Measurements from ENCODE around the gene PRKCA. TPM values are rescaled to one million over a fixed set of nuclear protein-coding genes. Genes with fewer than 3 reads are reported as not detected.

The PRKCA gene
- total RNA-seq, 4 donors from 2014 or later: 9.0 to 76.1 (median 15.1) TPM

- no peaks in the 10 kb centered on the region for H3K9me3 ChIP-seq
- intact Hi-C loops (cut with DNase I; ENCODE audit: low total_unique reads): no loop called here
- H3K4me1 ChIP-seq: no peaks in the 10 kb centered on the region
- H3K27me3 ChIP-seq: no peaks in the 10 kb centered on the region
- no peak overlapping the region for H3K27ac ChIP-seq
- no peak overlapping the region for H3K4me3 ChIP-seq
- no peaks in the 10 kb centered on the region for H3K36me3 ChIP-seq
- no peak for DNase-seq
- TF ChIP-seq, protein P1, sequence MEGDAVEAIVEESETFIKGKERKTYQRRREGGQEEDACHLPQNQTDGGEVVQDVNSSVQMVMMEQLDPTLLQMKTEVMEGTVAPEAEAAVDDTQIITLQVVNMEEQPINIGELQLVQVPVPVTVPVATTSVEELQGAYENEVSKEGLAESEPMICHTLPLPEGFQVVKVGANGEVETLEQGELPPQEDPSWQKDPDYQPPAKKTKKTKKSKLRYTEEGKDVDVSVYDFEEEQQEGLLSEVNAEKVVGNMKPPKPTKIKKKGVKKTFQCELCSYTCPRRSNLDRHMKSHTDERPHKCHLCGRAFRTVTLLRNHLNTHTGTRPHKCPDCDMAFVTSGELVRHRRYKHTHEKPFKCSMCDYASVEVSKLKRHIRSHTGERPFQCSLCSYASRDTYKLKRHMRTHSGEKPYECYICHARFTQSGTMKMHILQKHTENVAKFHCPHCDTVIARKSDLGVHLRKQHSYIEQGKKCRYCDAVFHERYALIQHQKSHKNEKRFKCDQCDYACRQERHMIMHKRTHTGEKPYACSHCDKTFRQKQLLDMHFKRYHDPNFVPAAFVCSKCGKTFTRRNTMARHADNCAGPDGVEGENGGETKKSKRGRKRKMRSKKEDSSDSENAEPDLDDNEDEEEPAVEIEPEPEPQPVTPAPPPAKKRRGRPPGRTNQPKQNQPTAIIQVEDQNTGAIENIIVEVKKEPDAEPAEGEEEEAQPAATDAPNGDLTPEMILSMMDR (IDR thresholded peaks at IDR 0.05): no peak
- TF ChIP-seq POLR2A (IDR thresholded peaks at IDR 0.05): no peak
These were observed 111.4 kb downstream of the PRKCA start for GRCh38 chr17:66413559-66414520.

- Histone ChIP-seq H3K27me3 (no peaks in the 10 kb centered on the region), H3K27ac (no peak overlapping the region), H3K4me3 (no peak overlapping the region), H3K9me3 (no peaks in the 10 kb centered on the region), H3K4me1 (no peaks in the 10 kb centered on the region), H3K36me3 (no peaks in the 10 kb centered on the region)
- TF ChIP-seq, protein P1 (IDR thresholded peaks at IDR 0.05): no peak
- TF ChIP-seq POLR2A (IDR thresholded peaks at IDR 0.05): no peak
- DNase-seq: no peak
- intact Hi-C loops (cut with DNase I; ENCODE audit: low total_unique reads): no loop called here
These were observed 112.3 kb downstream of the PRKCA start for GRCh38 chr17:66414561-66415175.

GRCh38 chr17:66415366-66416206 is 113.2 kb downstream of the PRKCA start:
- intact Hi-C loops (cut with DNase I; ENCODE audit: low total_unique reads): no loop called here
- H3K27me3 ChIP-seq: no peaks in the 10 kb centered on the region
- no peak for DNase-seq
- H3K4me1 ChIP-seq: peaks cover 0 to 2% of the 10 kb centered on the region in 2 donors
- no peaks in the 10 kb centered on the region for H3K9me3 ChIP-seq
- no peak overlapping the region for H3K4me3 ChIP-seq
- TF ChIP-seq, protein P1 (IDR thresholded peaks at IDR 0.05): no peak
- TF ChIP-seq POLR2A (IDR thresholded peaks at IDR 0.05): no peak
- no peak overlapping the region for H3K27ac ChIP-seq
- H3K36me3 ChIP-seq: no peaks in the 10 kb centered on the region

GRCh38 chr17:66416207-66416940 is 114.0 kb downstream of the PRKCA start:
- H3K27ac ChIP-seq: no peak overlapping the region
- intact Hi-C loops (cut with DNase I; ENCODE audit: low total_unique reads): no loop called here
- no peak for DNase-seq
- H3K27me3 ChIP-seq: no peaks in the 10 kb centered on the region
- H3K4me1 ChIP-seq: peaks cover 0 to 4% of the 10 kb centered on the region in 2 donors
- TF ChIP-seq POLR2A (IDR thresholded peaks at IDR 0.05): no peak
- TF ChIP-seq, protein P1 (IDR thresholded peaks at IDR 0.05): no peak
- no peaks in the 10 kb centered on the region for H3K36me3 ChIP-seq
- no peaks in the 10 kb centered on the region for H3K9me3 ChIP-seq
- no peak overlapping the region for H3K4me3 ChIP-seq

Data from uterus (tissue), 4 donors.